ENCODE data around the gene CLDN14.

CLDN14 gene

DNA sequence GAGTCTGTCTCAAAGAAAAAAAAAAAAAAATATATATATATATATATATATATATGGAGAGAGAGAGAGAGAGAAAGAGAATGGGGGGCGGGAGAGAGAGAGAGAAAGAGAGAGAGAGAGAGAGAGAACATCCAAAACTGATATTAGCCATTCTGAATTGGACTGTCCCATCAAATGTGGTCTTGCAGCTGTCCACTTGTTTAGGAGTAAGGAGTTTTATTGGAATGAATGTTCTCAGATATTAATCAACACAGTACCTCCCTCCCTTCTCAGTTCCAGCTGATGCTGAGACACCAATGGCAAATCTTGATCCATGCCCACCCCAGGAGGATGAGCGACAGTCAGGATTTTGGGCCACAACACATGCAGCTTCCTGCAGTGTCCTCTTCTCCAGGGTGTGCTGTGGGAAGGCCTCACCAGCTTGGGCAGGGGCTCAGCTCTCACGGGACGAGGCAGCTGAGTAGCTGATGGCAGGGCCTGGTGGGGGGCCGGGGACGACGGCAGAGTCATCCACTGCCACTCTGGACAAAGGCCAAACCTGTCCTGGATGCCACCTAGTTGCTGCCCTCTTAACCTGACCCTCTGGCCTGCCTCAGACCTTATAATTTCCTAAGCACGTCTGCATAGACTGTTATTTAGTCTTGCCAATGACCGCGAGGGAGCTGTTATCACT is 9.3 kb upstream of the CLDN14 start:
- no peak overlapping the region for H3K9ac ChIP-seq (ENCODE audit: low read length)

GRCh38 chr21:36487641-36488307 is 7.9 kb upstream of the CLDN14 start:
- no peak overlapping the region for H3K4me2 ChIP-seq (ENCODE audit: low read length)

More for the DNA sequence above, 9.3 kb upstream of the CLDN14 start:
- Histone ChIP-seq H3K9me3 (ENCODE audit: low read length) (no peaks in the 10 kb centered on the region), H3K4me3 (ENCODE audit: low read depth, low read length, poor library complexity, severe bottlenecking) (no peak overlapping the region), H3K36me3 (ENCODE audit: insufficient read depth, low read length) (no peaks in the 10 kb centered on the region), H3K27ac (ENCODE audit: low read depth, low read length, poor library complexity, severe bottlenecking) (no peak overlapping the region), H3K4me2 (ENCODE audit: low read length) (no peak overlapping the region), H3K9me2 (ENCODE audit: low read depth, low read length) (no peaks in the 10 kb centered on the region), H3K27me3 (ENCODE audit: insufficient read depth, low read length) (0 out of 2 replicates have a peak, but pooled peaks cover 5% of the 10 kb centered on the region), H3K79me2 (ENCODE audit: insufficient read depth, low read length) (no peaks in the 10 kb centered on the region), H4K20me1 (ENCODE audit: insufficient read depth, low read length) (no peaks in the 10 kb centered on the region), H3K4me1 (ENCODE audit: insufficient read depth, low read length, severe bottlenecking) (no peaks in the 10 kb centered on the region), H2AFZ (ENCODE audit: low read length) (no peak overlapping the region), H3F3A (ENCODE audit: insufficient read depth, low read length) (no peaks in the 10 kb centered on the region)
- TF ChIP-seq EZH2 (IDR thresholded peaks at IDR 0.05; ENCODE audit: borderline replicate concordance, low read length): no peak
- TF ChIP-seq, protein P1, sequence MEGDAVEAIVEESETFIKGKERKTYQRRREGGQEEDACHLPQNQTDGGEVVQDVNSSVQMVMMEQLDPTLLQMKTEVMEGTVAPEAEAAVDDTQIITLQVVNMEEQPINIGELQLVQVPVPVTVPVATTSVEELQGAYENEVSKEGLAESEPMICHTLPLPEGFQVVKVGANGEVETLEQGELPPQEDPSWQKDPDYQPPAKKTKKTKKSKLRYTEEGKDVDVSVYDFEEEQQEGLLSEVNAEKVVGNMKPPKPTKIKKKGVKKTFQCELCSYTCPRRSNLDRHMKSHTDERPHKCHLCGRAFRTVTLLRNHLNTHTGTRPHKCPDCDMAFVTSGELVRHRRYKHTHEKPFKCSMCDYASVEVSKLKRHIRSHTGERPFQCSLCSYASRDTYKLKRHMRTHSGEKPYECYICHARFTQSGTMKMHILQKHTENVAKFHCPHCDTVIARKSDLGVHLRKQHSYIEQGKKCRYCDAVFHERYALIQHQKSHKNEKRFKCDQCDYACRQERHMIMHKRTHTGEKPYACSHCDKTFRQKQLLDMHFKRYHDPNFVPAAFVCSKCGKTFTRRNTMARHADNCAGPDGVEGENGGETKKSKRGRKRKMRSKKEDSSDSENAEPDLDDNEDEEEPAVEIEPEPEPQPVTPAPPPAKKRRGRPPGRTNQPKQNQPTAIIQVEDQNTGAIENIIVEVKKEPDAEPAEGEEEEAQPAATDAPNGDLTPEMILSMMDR (IDR thresholded peaks at IDR 0.05; ENCODE audit: low read length): no peak

GRCh38 chr21:36486246-36486645 is 6.3 kb upstream of the CLDN14 start:
- TF ChIP-seq, protein P1 (IDR thresholded peaks at IDR 0.05; ENCODE audit: low read length): no peak
- no peak for TF ChIP-seq EZH2 (IDR thresholded peaks at IDR 0.05; ENCODE audit: borderline replicate concordance, low read length)
- no peak overlapping the region for H2AFZ ChIP-seq (ENCODE audit: low read length)
- no peaks in the 10 kb centered on the region for H3K4me1 ChIP-seq (ENCODE audit: insufficient read depth, low read length, severe bottlenecking)
- H3K9me3 ChIP-seq (ENCODE audit: low read length): no peaks in the 10 kb centered on the region
- no peak overlapping the region for H3K4me3 ChIP-seq (ENCODE audit: low read depth, low read length, poor library complexity, severe bottlenecking)
- no peaks in the 10 kb centered on the region for H3F3A ChIP-seq (ENCODE audit: insufficient read depth, low read length)
- no peaks in the 10 kb centered on the region for H3K79me2 ChIP-seq (ENCODE audit: insufficient read depth, low read length)
- no peak overlapping the region for H3K4me2 ChIP-seq (ENCODE audit: low read length)
- 0 out of 2 replicates have a peak, but pooled peaks cover 5% of the 10 kb centered on the region for H3K27me3 ChIP-seq (ENCODE audit: insufficient read depth, low read length)
- H3K9me2 ChIP-seq (ENCODE audit: low read depth, low read length): no peaks in the 10 kb centered on the region
- H3K27ac ChIP-seq (ENCODE audit: low read depth, low read length, poor library complexity, severe bottlenecking): no peak overlapping the region
- no peak overlapping the region for H3K9ac ChIP-seq (ENCODE audit: low read length)
- no peaks in the 10 kb centered on the region for H3K36me3 ChIP-seq (ENCODE audit: insufficient read depth, low read length)
- H4K20me1 ChIP-seq (ENCODE audit: insufficient read depth, low read length): no peaks in the 10 kb centered on the region

More at GRCh38 chr21:36487641-36488307, 7.9 kb upstream of the CLDN14 start:
- TF ChIP-seq, protein P1 (IDR thresholded peaks at IDR 0.05; ENCODE audit: low read length): no peak
- no peak for TF ChIP-seq EZH2 (IDR thresholded peaks at IDR 0.05; ENCODE audit: borderline replicate concordance, low read length)
- H3K27ac ChIP-seq (ENCODE audit: low read depth, low read length, poor library complexity, severe bottlenecking): no peak overlapping the region
- H3F3A ChIP-seq (ENCODE audit: insufficient read depth, low read length): no peaks in the 10 kb centered on the region
- H3K4me1 ChIP-seq (ENCODE audit: insufficient read depth, low read length, severe bottlenecking): no peaks in the 10 kb centered on the region
- 0 out of 2 replicates have a peak, but pooled peaks cover 5% of the 10 kb centered on the region for H3K27me3 ChIP-seq (ENCODE audit: insufficient read depth, low read length)
- no peaks in the 10 kb centered on the region for H3K9me3 ChIP-seq (ENCODE audit: low read length)
- no peaks in the 10 kb centered on the region for H3K9me2 ChIP-seq (ENCODE audit: low read depth, low read length)
- no peaks in the 10 kb centered on the region for H3K36me3 ChIP-seq (ENCODE audit: insufficient read depth, low read length)
- no peak overlapping the region for H3K9ac ChIP-seq (ENCODE audit: low read length)
- no peaks in the 10 kb centered on the region for H4K20me1 ChIP-seq (ENCODE audit: insufficient read depth, low read length)
- H3K4me3 ChIP-seq (ENCODE audit: low read depth, low read length, poor library complexity, severe bottlenecking): no peak overlapping the region
- no peak overlapping the region for H2AFZ ChIP-seq (ENCODE audit: low read length)
- no peaks in the 10 kb centered on the region for H3K79me2 ChIP-seq (ENCODE audit: insufficient read depth, low read length)

All from OCI-LY1 (cell line).